BLaER1 treated with 17β-estradiol and CSF1 and Interleukin-3, amounts not matched to agents 10 nM and 100 nM (cell line): ENCODE measurements around the gene HNRNPAB.

ENCODE experiments used
- H3K27ac ChIP-seq, 11 experiments: shearing (Covaris generic); formaldehyde crosslinking; 2 replicates each; pipeline ENCODE4 v1.8.1; 2022
- H3K27me3 ChIP-seq, 11 experiments: shearing (Covaris generic); formaldehyde crosslinking; 2 replicates each; pipeline ENCODE4 v1.8.1; 2022
- H3K36me3 ChIP-seq, 11 experiments: shearing (Covaris generic); formaldehyde crosslinking; 2 replicates each; pipeline ENCODE4 v1.8.1; 2022
- H3K4me1 ChIP-seq, 10 experiments: shearing (Covaris generic); formaldehyde crosslinking; 2 replicates each; pipeline ENCODE4 v1.8.1; 2022
- H3K4me2 ChIP-seq, 11 experiments: shearing (Covaris generic); formaldehyde crosslinking; 2 replicates each; pipeline ENCODE4 v1.8.1; 2022
- H3K4me3 ChIP-seq, 10 experiments: shearing (Covaris generic); formaldehyde crosslinking; 2 replicates each; pipeline ENCODE4 v1.8.1; 2022
- H3K9ac ChIP-seq, 11 experiments: shearing (Covaris generic); formaldehyde crosslinking; 2 replicates each; pipeline ENCODE4 v1.8.1; 2022
- H3K9me3 ChIP-seq, 11 experiments: shearing (Covaris generic); formaldehyde crosslinking; replicated peaks in 1 of 11; 2 replicates each; pipeline ENCODE4 v1.8.1; 2022
- H4K20me1 ChIP-seq, 11 experiments: shearing (Covaris generic); formaldehyde crosslinking; 2 replicates each; pipeline ENCODE4 v1.8.1; 2022
- Cebpa-rat ChIP-seq, 11 experiments: shearing (Covaris generic); IDR thresholded peaks; 2 replicates each; pipeline ENCODE4 v1.8.1; 2022

HNRNPAB gene

DNA sequence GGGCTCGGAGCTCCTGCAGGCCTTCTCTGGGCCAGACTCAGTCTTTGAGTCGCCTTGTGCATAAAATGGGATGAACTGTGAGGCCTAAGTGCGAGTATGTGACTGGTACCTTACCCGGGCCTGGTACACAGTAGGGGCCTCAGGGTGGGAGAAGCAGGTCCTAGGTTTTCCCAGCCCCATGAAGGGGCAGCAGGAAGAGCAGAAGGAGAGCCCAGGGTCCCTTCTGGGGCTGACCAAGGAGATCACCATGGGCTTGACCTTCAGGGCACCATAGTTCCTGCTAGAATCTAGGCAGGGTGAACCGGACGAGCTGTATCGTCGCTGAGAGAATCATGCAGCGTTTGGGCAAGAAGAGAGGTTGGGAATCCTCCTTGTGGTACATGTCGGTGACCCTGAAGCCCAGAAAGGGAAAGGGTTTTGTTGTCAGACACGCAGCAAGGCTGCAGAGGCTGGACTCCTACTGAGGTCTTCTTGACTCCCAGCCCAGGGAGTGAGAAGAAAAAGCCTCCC lies 28.6 kb downstream of the HNRNPAB start:
- peak overlapping the region; percentile 83 to 100 (median 98) for H3K4me2 ChIP-seq
- H3K27me3 ChIP-seq, result no peaks in the 10 kb centered on the region
- TF ChIP-seq Cebpa-rat (IDR thresholded peaks at IDR 0.05), result no peak
- H3K36me3 ChIP-seq, result peaks cover 33 to 37% (median 35%) of the 10 kb centered on the region in 11 experiments
- H3K9me3 ChIP-seq, result no peaks in the 10 kb centered on the region
- peak overlapping the region; percentile 86 to 96 (median 90) for H3K4me3 ChIP-seq
- H4K20me1 ChIP-seq, result peaks cover 20 to 42% (median 41%) of the 10 kb centered on the region in 11 experiments; a peak in 21 of 22 replicates
- H3K4me1 ChIP-seq, result peaks cover 67 to 93% (median 76%) of the 10 kb centered on the region in 10 experiments
- peak overlapping the region; percentile 88 to 96 (median 93) for H3K27ac ChIP-seq
- peak overlapping the region; percentile 89 to 96 (median 92) for H3K9ac ChIP-seq

DNA sequence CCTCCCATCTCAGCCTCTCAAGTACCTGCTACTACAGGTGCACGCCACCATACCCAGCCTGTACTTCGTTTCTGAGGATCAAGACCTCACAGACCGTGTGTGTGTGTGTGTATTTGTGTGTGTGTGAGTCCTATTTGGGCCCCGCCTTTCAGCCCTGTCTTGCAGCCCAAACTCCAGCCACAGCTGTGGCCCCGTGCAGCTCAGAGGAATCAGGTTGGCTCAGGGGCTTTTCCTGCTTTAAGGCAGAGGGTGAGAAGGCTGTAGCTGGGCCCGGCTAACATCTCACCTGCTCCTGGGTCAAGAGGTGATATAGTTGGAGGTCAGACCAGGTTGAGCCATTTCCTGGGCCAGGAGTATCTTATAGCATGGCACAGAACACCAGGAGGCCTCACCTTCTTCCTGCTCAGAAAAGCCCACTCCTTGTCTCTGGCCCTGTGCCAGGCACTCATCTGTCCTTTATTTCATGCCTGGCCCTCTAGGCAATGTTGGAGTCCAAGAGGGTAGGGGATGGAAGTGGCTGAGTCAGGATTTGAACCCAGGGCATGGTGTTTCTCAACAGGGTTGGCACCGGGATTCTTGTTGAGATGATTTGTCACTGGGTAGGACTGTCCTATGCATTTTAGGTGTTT lies 29.9 kb downstream of the HNRNPAB start:
- peak overlapping the region in 3 of 11 experiments; percentile 19 to 43 (median 39); a peak in 3 of 22 replicates for H3K9ac ChIP-seq
- H3K27me3 ChIP-seq, result no peaks in the 10 kb centered on the region
- peaks cover 80 to 93% (median 88%) of the 10 kb centered on the region in 10 experiments for H3K4me1 ChIP-seq
- H3K27ac ChIP-seq, result peak overlapping the region in 2 of 11 experiments; percentile 2 to 46; a peak in 7 of 22 replicates
- peak overlapping the region; percentile 44 to 100 (median 95) for H3K4me2 ChIP-seq
- H3K4me3 ChIP-seq, result no peak overlapping the region
- no peak for TF ChIP-seq Cebpa-rat (IDR thresholded peaks at IDR 0.05)
- H3K9me3 ChIP-seq, result no peaks in the 10 kb centered on the region
- H3K36me3 ChIP-seq, result peaks cover 20 to 25% (median 23%) of the 10 kb centered on the region in 11 experiments
- H4K20me1 ChIP-seq, result peaks cover 10 to 29% (median 28%) of the 10 kb centered on the region in 11 experiments; a peak in 20 of 22 replicates

DNA sequence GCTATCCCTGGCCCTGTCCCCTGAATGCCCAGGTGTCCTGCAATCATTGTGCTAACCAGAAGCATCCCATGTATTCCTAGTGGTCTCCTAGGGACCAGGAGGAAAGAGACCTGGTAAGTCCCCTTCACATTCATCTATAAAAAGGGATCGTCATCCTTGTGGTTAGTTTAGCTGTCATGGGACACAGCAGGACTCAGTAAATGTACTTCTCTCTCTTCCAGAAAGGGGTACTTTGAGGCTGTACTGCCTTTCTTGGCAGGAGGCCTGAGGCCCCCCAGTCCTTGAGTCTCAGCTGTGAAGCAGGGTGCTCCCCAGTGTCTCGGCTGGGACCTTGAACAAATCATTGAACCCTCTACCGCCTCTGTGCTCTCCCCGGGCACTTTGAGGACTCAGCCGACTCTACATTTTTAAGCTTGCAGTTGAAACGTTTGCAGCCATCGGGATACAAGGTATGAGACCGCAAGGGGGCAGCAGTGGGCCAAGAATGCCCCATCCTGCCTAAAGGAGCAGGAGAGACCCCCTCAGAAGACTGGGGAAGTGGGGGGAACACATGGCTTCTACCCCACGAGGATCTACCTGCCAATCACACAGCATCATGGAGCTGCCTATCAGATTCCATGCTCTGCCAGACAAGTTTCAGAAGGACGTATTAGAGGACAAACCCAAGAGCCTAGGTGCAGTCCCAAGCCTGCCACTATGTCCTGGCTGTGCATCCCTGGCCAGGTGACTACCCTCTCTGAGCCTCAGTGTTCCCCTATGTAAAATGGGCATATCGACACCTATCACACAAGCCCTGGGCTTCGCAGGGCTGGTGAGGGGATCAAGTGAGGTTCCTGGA lies 30.6 kb downstream of the HNRNPAB start:
- no peaks in the 10 kb centered on the region for H3K27me3 ChIP-seq
- H3K27ac ChIP-seq, result peak overlapping the region in 8 of 11 experiments; percentile 2 to 46 (median 22); a peak in 7 of 22 replicates
- peak overlapping the region in 6 of 11 experiments; percentile 1 to 46 (median 33); a peak in 6 of 22 replicates for H3K9ac ChIP-seq
- peaks cover 7 to 22% (median 21%) of the 10 kb centered on the region in 11 experiments; a peak in 20 of 22 replicates for H4K20me1 ChIP-seq
- no peak overlapping the region for H3K4me3 ChIP-seq
- H3K9me3 ChIP-seq, result no peaks in the 10 kb centered on the region
- H3K4me1 ChIP-seq, result peaks cover 86 to 91% (median 87%) of the 10 kb centered on the region in 10 experiments
- no peak for TF ChIP-seq Cebpa-rat (IDR thresholded peaks at IDR 0.05)
- H3K36me3 ChIP-seq, result peaks cover 13 to 17% (median 15%) of the 10 kb centered on the region in 11 experiments
- peak overlapping the region; percentile 44 to 100 (median 97) for H3K4me2 ChIP-seq

DNA sequence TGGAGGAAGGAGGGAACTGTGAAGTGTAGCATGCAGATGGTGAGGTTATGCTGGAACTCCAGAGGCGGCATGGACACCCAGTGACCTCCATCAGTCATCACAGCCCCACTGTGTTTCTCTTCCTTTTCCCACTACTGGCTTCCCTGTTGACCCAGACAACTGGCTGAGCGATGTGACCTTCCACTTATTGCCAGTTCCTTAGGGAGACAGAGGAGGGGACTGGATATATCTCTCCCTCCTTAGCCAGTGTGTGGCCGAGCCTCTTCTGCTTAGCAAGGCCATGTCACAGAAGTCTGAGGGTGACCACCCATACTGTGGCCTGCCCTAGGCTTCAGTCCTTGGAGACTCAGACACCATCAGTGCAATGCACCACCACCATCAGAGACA lies 31.2 kb downstream of the HNRNPAB start:
- no peaks in the 10 kb centered on the region for H3K27me3 ChIP-seq
- peaks cover 86 to 91% (median 87%) of the 10 kb centered on the region in 10 experiments for H3K4me1 ChIP-seq
- no peak overlapping the region for H3K4me3 ChIP-seq
- H3K4me2 ChIP-seq, result peak overlapping the region; percentile 44 to 100 (median 97); a peak in 18 of 22 replicates
- no peaks in the 10 kb centered on the region for H3K9me3 ChIP-seq
- H3K9ac ChIP-seq, result no peak overlapping the region
- H3K36me3 ChIP-seq, result peaks cover 7 to 11% (median 9%) of the 10 kb centered on the region in 11 experiments; a peak in 17 of 22 replicates
- H3K27ac ChIP-seq, result no peak overlapping the region; a peak in 1 of 22 replicates
- H4K20me1 ChIP-seq, result peaks cover 1 to 21% (median 15%) of the 10 kb centered on the region in 11 experiments; a peak in 19 of 22 replicates
- no peak for TF ChIP-seq Cebpa-rat (IDR thresholded peaks at IDR 0.05)

DNA sequence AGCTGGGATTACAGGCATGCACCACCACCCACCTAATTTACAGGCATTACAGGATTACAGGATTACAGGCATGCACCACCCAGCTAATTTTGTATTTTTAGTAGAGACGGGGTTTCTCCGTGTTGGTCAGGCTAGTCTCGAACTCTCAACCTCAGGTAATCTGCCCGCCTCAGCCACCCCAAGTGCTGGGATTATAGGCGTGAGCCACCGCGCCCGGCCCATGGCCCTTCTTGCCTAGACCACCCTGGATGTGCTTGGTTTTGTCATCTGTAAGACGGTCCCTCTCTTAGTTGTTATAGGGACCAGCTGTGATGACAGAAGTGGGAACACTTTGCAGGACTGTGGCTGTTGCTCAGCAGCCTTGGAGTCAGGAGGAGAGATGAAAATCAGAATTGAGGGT lies 31.8 kb downstream of the HNRNPAB start:
- H3K27me3 ChIP-seq, result no peaks in the 10 kb centered on the region
- peaks cover 0 to 20% (median 9%) of the 10 kb centered on the region in 11 experiments; a peak in 19 of 22 replicates for H4K20me1 ChIP-seq
- H3K9ac ChIP-seq, result 0 out of 22 replicates have a peak overlapping the region, but pooled peaks of 1 of the 11 experiments have one; percentile 29
- no peak for TF ChIP-seq Cebpa-rat (IDR thresholded peaks at IDR 0.05)
- H3K4me3 ChIP-seq, result no peak overlapping the region
- peak overlapping the region; percentile 90 to 100 (median 98); a peak in 21 of 22 replicates for H3K4me2 ChIP-seq
- peaks cover 86 to 91% (median 87%) of the 10 kb centered on the region in 10 experiments for H3K4me1 ChIP-seq
- H3K36me3 ChIP-seq, result peaks cover 2 to 6% (median 4%) of the 10 kb centered on the region in 11 experiments; a peak in 16 of 22 replicates
- H3K9me3 ChIP-seq, result no peaks in the 10 kb centered on the region
- peak overlapping the region in 2 of 11 experiments; percentile 81 to 86; a peak in 3 of 22 replicates for H3K27ac ChIP-seq

DNA sequence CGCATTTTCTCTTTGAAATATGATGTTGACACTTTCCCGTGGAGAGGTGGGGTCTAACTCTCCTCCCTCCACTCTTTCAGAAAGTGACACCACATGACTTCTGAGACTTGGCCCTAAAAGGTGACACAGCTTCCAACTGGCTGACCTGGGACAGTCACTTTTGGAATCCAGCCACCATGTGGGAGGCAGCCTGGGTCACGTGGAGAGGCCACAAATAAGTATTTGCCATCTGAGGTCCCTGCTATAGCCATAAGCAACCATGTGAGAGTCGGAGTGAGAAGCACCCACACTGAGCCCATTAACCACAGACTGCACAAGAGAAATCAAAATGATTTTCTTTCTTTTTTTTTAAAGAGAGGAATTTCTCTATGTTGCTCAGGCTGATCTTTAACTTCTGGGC lies 32.3 kb downstream of the HNRNPAB start:
- H3K36me3 ChIP-seq, result peaks cover 0 to under 1% (median 0%) of the 10 kb centered on the region in 11 experiments; a peak in 2 of 22 replicates
- peak overlapping the region in 4 of 11 experiments; percentile 79 to 94 (median 84); a peak in 6 of 22 replicates for H3K27ac ChIP-seq
- H3K9ac ChIP-seq, result peak overlapping the region in 4 of 11 experiments; percentile 11 to 54 (median 27); a peak in 5 of 22 replicates
- H3K27me3 ChIP-seq, result no peaks in the 10 kb centered on the region
- H3K4me3 ChIP-seq, result no peak overlapping the region; a peak in 1 of 20 replicates
- H3K4me2 ChIP-seq, result peak overlapping the region; percentile 90 to 100 (median 98)
- peaks cover 86 to 91% (median 87%) of the 10 kb centered on the region in 10 experiments for H3K4me1 ChIP-seq
- no peak for TF ChIP-seq Cebpa-rat (IDR thresholded peaks at IDR 0.05)
- H3K9me3 ChIP-seq, result no peaks in the 10 kb centered on the region
- peaks cover 0 to 14% (median 4%) of the 10 kb centered on the region in 11 experiments; a peak in 14 of 22 replicates for H4K20me1 ChIP-seq

DNA sequence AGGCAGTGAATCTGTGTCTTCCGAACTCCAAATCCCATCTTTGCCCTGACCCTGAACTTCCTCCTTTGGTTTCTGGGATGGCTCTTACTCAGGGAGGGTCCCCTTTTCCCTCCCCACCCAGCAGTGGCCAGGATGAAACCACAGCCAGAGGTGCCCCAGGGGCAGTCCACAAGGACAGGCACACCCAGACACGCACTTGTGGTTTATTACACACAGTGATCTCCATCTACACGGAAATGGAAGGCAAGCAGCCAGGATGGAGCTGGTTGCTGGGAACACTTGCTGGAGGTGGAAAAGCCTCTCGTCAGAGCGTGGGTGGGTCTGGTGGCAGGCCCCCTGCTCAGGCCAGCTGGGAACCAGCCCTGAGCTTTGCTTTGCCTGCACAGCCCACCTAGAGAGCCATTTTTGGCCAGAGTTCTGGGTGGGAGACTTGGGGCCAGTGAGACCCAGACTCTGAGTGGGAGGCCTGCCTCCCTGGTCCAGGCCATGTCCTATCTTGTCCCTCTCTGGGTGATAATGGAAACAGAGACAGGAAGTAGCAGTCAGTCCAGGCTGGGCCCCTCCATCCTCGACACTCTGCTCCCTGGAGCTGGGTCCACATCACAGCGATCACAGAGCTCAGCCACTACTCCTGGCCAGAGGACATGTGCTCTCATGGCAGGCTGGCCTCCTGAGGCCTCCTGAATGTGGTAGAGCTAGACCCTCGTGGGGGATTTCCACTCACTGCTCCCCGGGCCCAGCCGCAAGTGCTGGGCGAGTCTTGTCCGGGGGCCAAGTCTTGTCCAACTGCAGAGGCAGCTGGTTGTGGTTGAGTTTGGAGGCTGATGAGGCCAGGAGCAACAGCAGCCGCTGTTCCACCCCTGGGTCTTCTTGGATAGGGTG lies 33.3 kb downstream of the HNRNPAB start:
- H3K9ac ChIP-seq, result peak overlapping the region; percentile 5 to 79 (median 72); a peak in 19 of 22 replicates
- peaks cover 93 to 99% (median 96%) of the 10 kb centered on the region in 10 experiments for H3K4me1 ChIP-seq
- H3K27ac ChIP-seq, result peak overlapping the region; percentile 29 to 94 (median 81); a peak in 21 of 22 replicates
- H3K9me3 ChIP-seq, result no peaks in the 10 kb centered on the region
- peak overlapping the region; percentile 90 to 100 (median 98) for H3K4me2 ChIP-seq
- no peaks in the 10 kb centered on the region for H3K27me3 ChIP-seq
- TF ChIP-seq Cebpa-rat (IDR thresholded peaks at IDR 0.05), result no peak
- H3K4me3 ChIP-seq, result peak overlapping the region in 5 of 10 experiments; percentile 28 to 60 (median 36); a peak in 6 of 20 replicates
- peaks cover 0 to 10% (median 0%) of the 10 kb centered on the region in 11 experiments; a peak in 1 of 22 replicates for H4K20me1 ChIP-seq
- H3K36me3 ChIP-seq, result no peaks in the 10 kb centered on the region
